H1 (cell line): ENCODE data around the gene MAN2A1. TPM values are rescaled to one million over a fixed set of nuclear protein-coding genes. Genes with fewer than 3 reads are reported as not detected.

Experiments
- CTCF ChIA-PET: fragments of 300-600 bp; sonication (Branson Sonifier 250); formaldehyde crosslinking; loops from one replicate; lab custom pipeline; 2021; ENCODE audit not compliant: partially characterized antibody; lab: Charles Lee
- POLR2A ChIA-PET: fragments of 300-600 bp; sonication (Branson Sonifier 250); formaldehyde crosslinking; loops from one replicate; lab custom pipeline; 2021; ENCODE audit warnings: inconsistent platforms; ENCODE audit not compliant: partially characterized antibody; lab: Charles Lee
- DNase-seq, 2 experiments: peaks; one replicate each; pipeline versions ENCODE4 v3.0.0 to v3.0.0-alpha.2; 2010 to 2022; ENCODE audit warnings: low spot score in 2 of 2, low read depth in 1 of 2, mixed read lengths in 1 of 2
- FAIRE-seq: peaks from 2 replicates; lab custom pipeline; 2011; peaks lifted over from hg19 to GRCh38; lab: Jason Lieb, UNC
- H2AFZ ChIP-seq: 2 replicates; pipeline ENCODE4 v1.8.1; 2012; ENCODE audit warnings: low read length, inconsistent platforms
- H2AK5ac ChIP-seq: 2 replicates; pipeline ENCODE4 v1.6.1; 2013; ENCODE audit warnings: low read depth, low read length
- H2BK120ac ChIP-seq: replicated peaks from 2 replicates; pipeline ENCODE3; 2013; ENCODE audit warnings: low read depth, low read length, inconsistent platforms
- H2BK12ac ChIP-seq: 2 replicates; pipeline ENCODE4 v1.6.1; 2013; ENCODE audit warnings: low read depth, low read length
- H2BK15ac ChIP-seq: 2 replicates; pipeline ENCODE4 v1.6.1; 2013; ENCODE audit warnings: low read length
- H2BK20ac ChIP-seq: 2 replicates; pipeline ENCODE4 v1.6.1; 2013; ENCODE audit warnings: low read length
- H2BK5ac ChIP-seq: 2 replicates; pipeline ENCODE4 v1.6.1; 2013; ENCODE audit warnings: low read depth, low read length
- H3K14ac ChIP-seq: 2 replicates; pipeline ENCODE4 v1.6.1; 2013; ENCODE audit warnings: inconsistent platforms; ENCODE audit not compliant: insufficient read length
- H3K18ac ChIP-seq: 2 replicates; pipeline ENCODE4 v1.6.1; 2013; ENCODE audit warnings: low read length; ENCODE audit errors: extremely low read depth
- H3K23ac ChIP-seq: 2 replicates; pipeline ENCODE4 v1.6.1; 2013; ENCODE audit warnings: inconsistent platforms; ENCODE audit not compliant: insufficient read length
- H3K23me2 ChIP-seq: 2 replicates; pipeline ENCODE4 v1.6.1; 2013; ENCODE audit warnings: low read depth, low read length
- H3K27ac ChIP-seq: 2 replicates; pipeline ENCODE4 v1.6.1; 2011; ENCODE audit warnings: low read depth, low read length, inconsistent platforms
- H3K27me3 ChIP-seq, 4 experiments: replicated peaks in 1 of 4; 1 replicate in 1 of 4; 2 replicates in 3 of 4; pipeline versions ENCODE4 v1.6.1 to v1.8.1; 2011 to 2013; ENCODE audit warnings: low read length in 3 of 4, mild to moderate bottlenecking in 3 of 4, inconsistent platforms in 2 of 4, mixed read lengths in 2 of 4, moderate library complexity in 1 of 4; ENCODE audit not compliant: control insufficient read depth in 3 of 4, insufficient read depth in 3 of 4; ENCODE audit errors: extremely low read depth in 1 of 4
- H3K36me3 ChIP-seq, 4 experiments: 2 replicates each; pipeline versions ENCODE4 v1.6.1 to v1.8.1; 2011 to 2013; ENCODE audit warnings: mild to moderate bottlenecking in 4 of 4, low read length in 3 of 4, moderate library complexity in 2 of 4, control low read depth in 1 of 4, inconsistent platforms in 1 of 4; ENCODE audit not compliant: insufficient read depth in 4 of 4, control insufficient read depth in 2 of 4
- H3K4ac ChIP-seq: replicated peaks from 2 replicates; pipeline ENCODE3; 2013; ENCODE audit warnings: low read length, low read depth, mixed read lengths, inconsistent platforms; ENCODE audit not compliant: insufficient read length
- H3K4me1 ChIP-seq, 4 experiments: replicated peaks in 1 of 4; 1 replicate in 1 of 4; 2 replicates in 3 of 4; pipeline versions ENCODE4 v1.6.1 to v1.8.1; 2011 to 2013; ENCODE audit warnings: low read length in 3 of 4, inconsistent platforms in 2 of 4, mixed read lengths in 1 of 4; ENCODE audit not compliant: insufficient read depth in 4 of 4, control insufficient read depth in 3 of 4
- H3K4me2 ChIP-seq, 2 experiments: 2 replicates each; pipeline versions ENCODE4 v1.6.1 to v1.8.1; 2011 to 2013; ENCODE audit warnings: low read depth in 2 of 2, low read length in 2 of 2, control low read depth in 1 of 2, inconsistent platforms in 1 of 2, mild to moderate bottlenecking in 1 of 2; ENCODE audit not compliant: insufficient read depth in 1 of 2
- H3K4me3 ChIP-seq, 4 experiments: fragments of 200-600, 300-600 bp in 1 of 4; sonication (generic), shearing (Covaris generic), sonication (Bioruptor Twin) in 1 of 4; 2 replicates each; pipeline versions ENCODE4 v1.5.1 to v1.8.1; 2011 to 2016; ENCODE audit warnings: low read length in 4 of 4, low read depth in 3 of 4, control low read depth in 2 of 4, inconsistent platforms in 2 of 4, mild to moderate bottlenecking in 2 of 4, mixed read lengths in 1 of 4, moderate library complexity in 1 of 4; ENCODE audit not compliant: insufficient read depth in 2 of 4; ENCODE audit errors: extremely low read depth in 1 of 4
- H3K56ac ChIP-seq: replicated peaks from 2 replicates; pipeline ENCODE3; 2013; ENCODE audit warnings: low read depth, mild to moderate bottlenecking, mixed read lengths, low read length, inconsistent platforms; ENCODE audit not compliant: insufficient read length
- H3K79me1 ChIP-seq: 2 replicates; pipeline ENCODE4 v1.6.1; 2013; ENCODE audit warnings: low read depth, low read length, control low read depth
- H3K79me2 ChIP-seq, 2 experiments: 2 replicates each; pipeline versions ENCODE4 v1.6.1 to v1.8.1; 2012 to 2013; ENCODE audit warnings: low read length in 2 of 2, mild to moderate bottlenecking in 2 of 2, inconsistent platforms in 1 of 2; ENCODE audit not compliant: insufficient read depth in 2 of 2, control insufficient read depth in 1 of 2
- H3K9ac ChIP-seq, 4 experiments: replicated peaks in 1 of 4; 1 replicate in 1 of 4; 2 replicates in 3 of 4; pipeline versions ENCODE4 v1.6.1 to v1.8.1; 2011 to 2013; ENCODE audit warnings: low read depth in 3 of 4, low read length in 3 of 4, control low read depth in 2 of 4, mild to moderate bottlenecking in 2 of 4, moderate library complexity in 2 of 4, inconsistent platforms in 1 of 4; ENCODE audit errors: extremely low read depth in 1 of 4
- H3K9me3 ChIP-seq, 2 experiments: 2 replicates each; pipeline versions ENCODE4 v1.6.1 to v1.8.1; 2012 to 2013; ENCODE audit warnings: mild to moderate bottlenecking in 2 of 2, moderate library complexity in 2 of 2, control low read depth in 1 of 2, inconsistent platforms in 1 of 2, low read depth in 1 of 2, low read length in 1 of 2, mixed read lengths in 1 of 2; ENCODE audit not compliant: insufficient read depth in 2 of 2
- H4K20me1 ChIP-seq, 2 experiments: replicated peaks in 1 of 2; 2 replicates each; pipeline versions ENCODE3 to v1.8.1; 2011 to 2013; ENCODE audit warnings: inconsistent platforms in 2 of 2, low read length in 2 of 2, mild to moderate bottlenecking in 1 of 2; ENCODE audit not compliant: insufficient read depth in 2 of 2, control insufficient read depth in 1 of 2
- H4K5ac ChIP-seq: 2 replicates; pipeline ENCODE4 v1.6.1; 2013; ENCODE audit warnings: low read length, low read depth, mixed read lengths, inconsistent platforms; ENCODE audit not compliant: insufficient read length
- H4K8ac ChIP-seq: 2 replicates; pipeline ENCODE4 v1.8.0; 2013; ENCODE audit warnings: mild to moderate bottlenecking, moderate library complexity, low read length, inconsistent platforms; ENCODE audit not compliant: insufficient read depth; ENCODE audit errors: extremely low read depth
- H4K91ac ChIP-seq: replicated peaks from 2 replicates; pipeline ENCODE3; 2013; ENCODE audit warnings: low read length, mixed read lengths, inconsistent platforms; ENCODE audit not compliant: insufficient read length
- HDAC2 ChIP-seq, 2 experiments: fragments of 300-600 bp in 1 of 2; sonication (generic) in 1 of 2; IDR thresholded peaks; 2 replicates each; pipeline ENCODE4 v1.6.1; 2011 to 2012; ENCODE audit warnings: low read depth in 2 of 2, low read length in 2 of 2, mild to moderate bottlenecking in 2 of 2, moderate library complexity in 2 of 2, borderline replicate concordance in 1 of 2, inconsistent platforms in 1 of 2
- POLR2A ChIP-seq, 2 experiments: IDR thresholded peaks; 1 replicate in 1 of 2; 2 replicates in 1 of 2; pipeline ENCODE4 v1.6.1; 2011; ENCODE audit warnings: low read depth in 2 of 2, low read length in 2 of 2, mild to moderate bottlenecking in 2 of 2; ENCODE audit errors: control extremely low read depth in 1 of 2
- POU5F1 ChIP-seq: IDR thresholded peaks from 2 replicates; pipeline ENCODE4 v1.6.1; 2011; ENCODE audit warnings: low read depth, mild to moderate bottlenecking, low read length, moderate library complexity
- WGBS, 2 experiments: shearing (Covaris generic) in 1 of 2; methylation state at CpG; one replicate each; pipeline versions ENCODE4 v1.1.6 to v1.1.7; 2013 to 2015; ENCODE audit warnings: low lambda C conversion rate in 2 of 2, mixed read lengths in 2 of 2, inconsistent platforms in 1 of 2, low coverage in 1 of 2, missing lambda C conversion rate in 1 of 2; ENCODE audit not compliant: insufficient replicate concordance in 2 of 2, insufficient coverage in 1 of 2, insufficient read length in 1 of 2; ENCODE audit errors: extremely low coverage in 1 of 2, missing lambda C conversion rate in 1 of 2; 5-methylcytosine and 5-hydroxymethylcytosine counted together
- polyA plus RNA-seq, 7 experiments: library from polyadenylated mRNA; depleted of rRNA in 3 of 7; stranded (reverse) in 5 of 7; unstranded in 2 of 7; fragments of >200 nt in 5 of 7; fragments of 200-250 nt in 2 of 7; gene quantifications; 1 replicate in 5 of 7; 2 replicates in 1 of 7; 4 replicates in 1 of 7; pipeline versions ENCODE4 v1.2.1 to v1.2.3, GENCODE V29; 2011 to 2013; ENCODE audit warnings: missing spikeins in 2 of 7, mixed read lengths in 2 of 7
- total RNA-seq: library from RNA; stranded (reverse); fragmentation: NEBNext Ultra II Directional; extraction: Animal tissue kit (Norgen Biotek cat#: 25700); gene quantifications from 2 replicates; pipeline ENCODE4 v1.2.1, GENCODE V29; 2021
- TF ChIP-seq, protein P1 (sequence below): IDR thresholded peaks from 2 replicates; pipeline ENCODE4 v1.6.1; 2011; ENCODE audit warnings: low read depth, mild to moderate bottlenecking, low read length; ENCODE audit not compliant: insufficient read depth

The MAN2A1 gene
- total and polyA plus RNA-seq, 2 of the 8 experiments (the other 6 are each of a cell fraction or from before 2014, with no cell fraction given): 29.1 to 102 TPM

DNA sequence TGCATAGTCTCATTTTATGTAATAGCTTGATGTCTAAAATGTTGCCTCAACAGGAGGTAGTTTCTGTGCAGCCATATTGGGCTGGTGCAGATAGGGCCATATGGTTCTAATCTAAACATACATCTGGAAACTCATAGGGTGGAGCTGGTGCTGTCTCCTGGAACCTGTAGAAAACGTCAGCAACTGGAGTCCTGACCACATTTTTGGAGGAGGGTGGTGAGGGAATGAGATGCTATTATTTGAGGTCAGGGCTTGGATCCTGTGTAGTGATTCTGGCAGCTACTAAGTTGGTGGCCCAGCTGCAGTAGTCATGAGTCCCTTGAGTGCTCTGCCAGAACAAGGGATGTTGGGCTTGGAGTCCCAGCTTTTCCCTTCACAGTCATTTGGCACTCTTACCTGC, 14.1 kb downstream of the MAN2A1 start:
- Histone ChIP-seq H2BK5ac (no peak overlapping the region), H2BK20ac (no peak overlapping the region), H4K5ac (no peak overlapping the region), H3K23me2 (no peaks in the 10 kb centered on the region), H3K36me3 (no peaks in the 10 kb centered on the region; a peak in 1 of 8 replicates), H3K27ac (no peak overlapping the region), H2AK5ac (no peak overlapping the region), H3K4me3 (no peak overlapping the region), H2BK120ac (no peak overlapping the region), H4K8ac (no peak overlapping the region), H2BK12ac (no peak overlapping the region), H4K91ac (no peak overlapping the region), H3K23ac (no peak overlapping the region), H4K20me1 (peaks cover 10 to 12% of the 10 kb centered on the region in 2 experiments), H3K18ac (no peak overlapping the region), H3K4me2 (peak overlapping the region in 1 of 2 experiments; percentile 5; a peak in 2 of 4 replicates), H3K4ac (no peak overlapping the region), H3K56ac (no peak overlapping the region), H3K9me3 (no peaks in the 10 kb centered on the region), H2AFZ (no peak overlapping the region), H3K14ac (no peak overlapping the region), H3K79me1 (peaks cover 7% of the 10 kb centered on the region; the same call in 1 of the 2 replicates), H3K9ac (no peak overlapping the region), H2BK15ac (no peak overlapping the region), H3K79me2 (peaks cover 26 to 100% of the 10 kb centered on the region in 2 experiments; a peak in 3 of 4 replicates), H3K27me3 (no peaks in the 10 kb centered on the region), H3K4me1 (peaks cover 4 to 15% (median 10%) of the 10 kb centered on the region in 4 experiments; a peak in 6 of 7 replicates)
- CTCF ChIA-PET: interaction anchor here (1.4 kb wide), 1 partner anchor 15 kb away, joined by 3 read pairs; no protein-coding TSS in a partner anchor
- DNase-seq (no peak), FAIRE-seq (no peak)
- 73% methylated on average over 1 of the region's 1 CpG; no CpG with 5 or more reads in 1 of the 2 experiments for WGBS, 2 experiments
- POLR2A ChIA-PET: interaction anchor here (4.0 kb wide), 1 partner anchor 8 kb away, joined by 12 read pairs; no protein-coding TSS in a partner anchor
- TF ChIP-seq HDAC2 (IDR thresholded peaks at IDR 0.05; ENCODE audit: borderline replicate concordance in 1 of 2, low read depth in 2 of 2, low read length in 2 of 2): no peak
- TF ChIP-seq POU5F1: no peak
- TF ChIP-seq POLR2A (IDR thresholded peaks at IDR 0.05; ENCODE audit: control extremely low read depth in 1 of 2, low read depth in 2 of 2, low read length in 2 of 2): no peak
- TF ChIP-seq, protein P1, sequence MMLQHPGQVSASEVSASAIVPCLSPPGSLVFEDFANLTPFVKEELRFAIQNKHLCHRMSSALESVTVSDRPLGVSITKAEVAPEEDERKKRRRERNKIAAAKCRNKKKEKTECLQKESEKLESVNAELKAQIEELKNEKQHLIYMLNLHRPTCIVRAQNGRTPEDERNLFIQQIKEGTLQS: no peak
